ENCODE results near the gene HNRNPR. TPM values are rescaled to one million over a fixed set of nuclear protein-coding genes. Genes with fewer than 3 reads are reported as not detected.
"Not testable (repeated sequence)": the region's sequence is repeated elsewhere in the genome, so short reads cannot be mapped to it uniquely, and the experiment has no call there.

HNRNPR gene
- total RNA-seq, 1 experiment from 2014 or later = 162 TPM

DNA sequence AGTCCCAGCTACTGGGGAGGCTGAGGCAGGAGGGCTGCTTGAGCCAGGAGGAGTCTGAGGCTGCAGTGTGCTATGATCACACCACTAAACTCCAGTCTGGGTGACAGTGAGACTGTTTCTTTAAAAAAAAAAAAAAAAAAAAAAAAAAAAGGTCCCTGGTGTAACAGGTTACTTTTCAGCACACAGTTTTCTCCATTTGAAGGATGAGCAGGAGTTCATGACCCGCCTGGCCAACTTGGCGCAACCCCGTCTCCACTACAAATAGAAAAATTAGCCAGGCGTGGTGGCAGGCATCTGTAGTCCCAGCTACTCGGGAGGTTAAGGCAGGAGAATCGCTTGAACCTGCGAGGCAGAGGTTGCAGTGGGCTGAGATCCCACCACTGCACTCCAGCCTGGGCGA is 12.4 kb downstream of the HNRNPR start:
- no peak for DNase-seq (ENCODE audit: low spot score)

DNA sequence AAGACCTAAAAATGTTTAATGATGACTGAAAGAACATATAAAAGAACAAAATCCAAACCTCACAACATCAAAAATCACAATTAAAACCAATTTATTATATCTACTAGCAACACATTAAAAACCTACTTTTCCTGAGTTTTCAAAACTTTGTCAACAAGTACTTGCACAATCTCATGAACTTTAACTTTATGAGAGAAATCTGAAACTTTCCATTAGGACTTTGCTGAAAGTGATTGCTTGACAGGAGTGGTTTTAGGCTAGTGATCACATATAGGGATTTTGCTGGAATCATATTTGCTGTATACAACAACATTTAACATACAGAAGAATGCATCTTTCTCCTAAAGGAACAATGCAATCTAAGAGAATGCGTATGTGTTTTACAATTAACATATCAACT is 13.2 kb downstream of the HNRNPR start:
- no peak for DNase-seq (ENCODE audit: low spot score)

DNA sequence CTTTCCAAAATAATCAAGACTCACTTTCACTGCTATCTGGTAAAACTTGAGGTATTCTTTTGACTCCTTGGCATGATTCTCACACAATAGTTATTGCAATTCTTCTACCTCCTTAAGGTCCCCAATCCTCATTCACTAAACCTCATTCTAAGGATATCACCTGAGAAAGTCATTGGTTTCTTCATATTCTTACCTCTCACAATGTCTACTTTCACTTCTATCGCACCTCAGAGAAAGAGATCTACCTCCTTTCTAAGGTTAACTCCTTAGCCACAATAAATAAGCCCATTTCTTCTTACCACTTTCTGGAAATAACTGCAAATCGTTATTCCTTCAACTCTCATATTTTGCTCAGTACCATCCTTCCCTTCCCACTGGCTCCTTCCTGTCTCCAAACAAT is 18.7 kb downstream of the HNRNPR start:
- no peak for DNase-seq (ENCODE audit: low spot score)

DNA sequence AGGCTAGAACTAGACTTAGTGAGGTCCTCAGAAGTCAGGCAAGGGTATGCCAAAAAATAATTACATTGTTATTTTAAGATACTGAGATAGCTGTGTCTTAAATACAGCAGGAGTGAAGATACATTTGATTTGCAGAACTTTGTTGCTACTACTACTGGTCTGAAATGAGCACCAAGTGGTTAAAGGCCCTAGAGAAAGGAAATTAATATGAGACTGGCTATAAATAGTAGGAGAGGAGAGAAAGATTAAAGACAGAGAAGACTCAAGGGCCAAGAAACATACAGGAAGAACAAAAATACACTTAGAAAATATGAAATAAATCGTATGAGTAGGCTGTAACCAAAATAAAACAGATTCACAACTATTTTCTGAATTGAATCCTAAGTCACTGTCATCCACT is 21.3 kb downstream of the HNRNPR start:
- DNase-seq (ENCODE audit: low spot score) = no peak

DNA sequence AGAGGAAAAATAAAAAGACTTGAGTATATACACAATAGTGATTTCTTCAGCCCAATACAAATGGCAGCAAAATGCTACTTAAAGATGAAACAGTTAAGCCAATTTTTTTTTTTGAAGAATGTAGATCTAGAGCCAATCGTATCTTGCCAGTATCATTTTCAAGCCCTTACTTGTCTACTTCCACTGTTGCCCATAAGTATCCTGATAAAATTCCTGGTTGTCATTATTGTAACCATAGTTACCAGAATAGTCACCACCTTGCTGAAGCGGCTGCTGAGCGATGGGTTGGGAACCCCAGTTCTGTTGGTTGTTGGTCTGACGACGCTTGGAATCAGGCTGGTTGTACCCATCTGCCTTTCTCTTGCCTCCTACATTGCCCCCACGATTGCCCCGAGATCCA is 33.8 kb downstream of the HNRNPR start:
- not testable (repeated sequence) for DNase-seq (ENCODE audit: low spot score)

DNA sequence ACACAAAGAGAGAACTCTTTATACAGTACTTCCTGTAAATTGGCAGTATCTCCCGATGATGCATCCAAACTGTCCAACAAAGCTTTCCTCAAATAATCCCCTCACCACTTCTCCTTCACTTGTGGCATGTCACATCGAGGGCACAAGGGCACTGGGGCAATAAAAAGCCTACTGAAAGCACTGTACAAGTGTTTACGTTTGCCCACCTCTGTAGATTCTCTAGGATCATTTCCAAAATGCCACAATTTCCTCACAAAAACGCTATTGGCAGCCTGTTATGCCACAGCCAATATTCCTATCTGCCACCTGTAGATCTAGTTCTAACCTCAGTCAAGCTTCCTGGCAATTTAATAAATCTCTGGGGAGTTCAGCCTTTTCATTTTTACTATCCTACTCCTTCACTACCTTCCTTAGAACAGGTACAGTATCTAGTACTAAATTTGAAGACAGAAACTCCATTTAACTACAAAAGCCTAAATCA is 39.9 kb downstream of the HNRNPR start:
- no peak for DNase-seq (ENCODE audit: low spot score)

DNA sequence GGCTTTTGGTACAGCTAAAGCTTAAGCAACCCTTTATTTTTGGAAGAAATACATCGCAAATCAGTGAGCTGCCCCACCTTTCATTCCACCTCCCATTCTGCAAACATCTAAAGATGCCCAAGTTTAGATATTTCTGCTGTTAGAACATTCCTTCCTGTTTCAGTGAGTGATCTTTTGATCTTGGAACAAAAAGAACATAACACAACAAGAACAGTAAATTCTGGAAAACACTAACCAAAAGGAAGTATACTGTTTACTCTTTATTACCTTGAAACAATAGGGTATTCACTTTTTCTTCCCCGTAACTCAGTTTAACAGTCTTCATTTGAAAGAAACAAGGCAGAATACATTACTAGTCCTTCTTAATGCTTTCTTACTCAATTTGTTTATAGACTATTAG is 40.6 kb downstream of the HNRNPR start:
- DNase-seq (ENCODE audit: low spot score) = no peak

DNA sequence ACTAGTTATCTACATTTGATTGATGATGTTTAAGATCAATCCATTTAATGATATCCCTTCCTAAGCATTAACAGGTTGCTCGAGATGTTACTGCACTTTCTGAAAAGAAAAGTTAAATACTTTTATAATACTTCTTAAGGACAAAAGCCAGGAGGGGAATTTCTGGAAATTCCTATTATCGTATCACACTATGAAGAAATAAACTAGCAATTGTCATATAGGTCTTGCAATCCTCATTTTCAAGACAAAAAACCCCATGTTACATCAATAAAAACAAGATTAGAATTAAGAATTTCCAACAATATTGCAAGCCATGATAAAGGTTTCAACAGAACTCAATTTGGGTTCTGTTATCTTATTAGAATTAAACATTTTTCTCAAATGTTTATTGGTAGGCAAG is 47.2 kb downstream of the HNRNPR start:
- DNase-seq (ENCODE audit: low spot score) = no peak

DNA sequence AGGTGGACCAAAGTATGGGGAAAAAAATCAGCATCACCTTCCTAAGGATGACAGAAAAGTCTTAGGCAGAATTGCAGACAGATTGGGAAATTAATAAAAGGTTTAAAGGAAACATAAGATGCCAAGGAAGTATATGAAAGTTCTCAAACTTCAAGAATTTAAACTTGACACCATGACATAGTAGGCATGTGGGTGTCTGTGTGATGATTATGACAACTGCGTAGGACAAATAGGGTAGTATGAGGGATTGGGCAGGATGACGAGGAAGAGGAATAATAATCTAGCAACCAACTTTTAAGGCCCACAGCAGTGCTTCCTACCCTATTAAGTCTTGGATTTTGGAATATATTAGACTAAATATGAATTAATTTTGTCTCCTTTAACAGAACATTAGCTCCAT is 52.4 kb downstream of the HNRNPR start:
- DNase-seq (ENCODE audit: low spot score) = no peak

DNA sequence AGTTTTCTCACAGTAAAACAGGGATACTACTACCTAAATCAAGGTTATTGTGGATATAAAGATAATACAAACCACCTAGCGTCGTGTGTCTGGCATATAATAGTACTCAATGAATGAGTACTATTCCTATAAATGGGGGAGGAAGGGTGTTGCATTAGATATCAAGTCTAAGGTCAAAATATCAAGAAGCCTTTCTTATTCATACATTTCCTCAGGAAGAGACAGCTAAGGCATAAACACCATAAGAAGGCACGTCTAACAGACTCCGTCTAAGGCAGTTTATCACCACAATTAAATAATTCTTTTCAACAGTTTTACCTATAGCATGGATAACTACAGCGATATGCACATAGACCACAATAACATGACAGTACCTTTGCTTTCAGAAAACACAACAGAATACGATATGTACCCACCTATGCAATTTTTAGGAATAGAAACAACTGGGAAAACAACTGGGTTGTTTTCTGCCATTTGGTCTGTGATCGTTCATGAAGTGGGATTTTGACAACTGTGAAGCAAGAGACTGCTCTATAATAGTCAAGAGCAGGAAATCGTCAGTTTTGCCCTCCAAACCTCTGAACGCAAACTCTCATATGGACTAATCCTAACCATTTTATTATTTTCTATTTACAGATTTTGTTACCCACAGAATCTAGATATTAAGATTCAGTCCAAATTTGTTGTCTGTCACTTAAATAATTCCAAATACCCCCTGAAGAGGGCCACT is 53.1 kb downstream of the HNRNPR start:
- DNase-seq (ENCODE audit: low spot score) = no peak

DNA sequence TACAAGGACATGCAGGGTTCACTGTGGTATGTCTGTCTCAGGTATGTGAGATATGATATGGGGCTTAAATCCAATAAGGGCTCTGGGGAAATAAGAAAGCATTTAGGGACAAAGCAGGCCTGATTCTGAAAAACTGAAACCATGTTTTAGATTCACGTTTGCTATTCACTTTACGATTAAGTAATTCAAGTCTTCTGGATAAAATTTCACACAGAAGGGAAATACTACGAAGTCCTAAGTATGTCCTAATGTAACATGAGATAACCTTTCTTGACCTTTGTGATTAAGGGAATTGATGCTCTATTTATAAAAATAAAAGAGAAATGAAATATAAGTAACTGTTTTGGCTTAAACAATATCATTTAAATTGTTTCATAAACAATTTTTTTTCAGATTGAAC is 55.4 kb downstream of the HNRNPR start:
- DNase-seq (ENCODE audit: low spot score) = no peak

DNA sequence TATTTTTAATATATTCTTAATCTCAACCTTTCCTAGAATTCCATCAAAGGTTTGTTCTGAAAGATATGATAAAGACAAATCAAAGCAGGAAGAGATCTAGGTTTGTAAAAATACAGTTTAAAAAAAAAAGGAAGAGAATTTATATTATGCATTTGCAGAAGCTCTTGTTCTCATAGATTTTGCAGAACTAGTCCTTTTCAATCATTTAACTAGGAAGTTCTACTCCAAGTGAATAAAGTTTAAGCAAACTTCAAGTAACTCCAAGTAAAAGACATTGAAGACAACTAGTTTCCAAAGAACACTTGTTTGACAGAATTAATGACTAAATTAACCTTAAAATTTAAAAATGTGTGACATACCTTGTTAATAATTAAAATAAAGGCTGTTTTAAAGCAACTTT is 55.9 kb downstream of the HNRNPR start:
- no peak for DNase-seq (ENCODE audit: low spot score)

DNA sequence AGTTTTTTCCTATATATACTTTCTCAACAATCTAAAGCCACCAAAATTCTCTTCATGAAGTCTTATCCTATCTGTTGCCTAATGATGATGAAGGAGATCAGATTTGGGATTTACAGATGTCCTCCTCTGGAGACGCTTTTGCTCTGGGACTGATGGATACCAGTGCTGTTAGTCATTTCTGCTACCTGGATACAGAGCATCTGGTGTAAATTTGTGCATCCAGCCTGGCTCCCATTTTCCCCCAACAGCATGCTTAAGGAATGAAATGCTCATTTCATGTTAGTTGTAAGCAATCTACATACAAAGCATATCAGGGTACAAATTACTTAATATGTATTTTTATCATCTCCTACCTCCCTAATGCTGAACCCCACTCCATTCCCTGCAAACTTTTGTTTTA is 57.7 kb downstream of the HNRNPR start:
- DNase-seq (ENCODE audit: low spot score) = no peak

DNA sequence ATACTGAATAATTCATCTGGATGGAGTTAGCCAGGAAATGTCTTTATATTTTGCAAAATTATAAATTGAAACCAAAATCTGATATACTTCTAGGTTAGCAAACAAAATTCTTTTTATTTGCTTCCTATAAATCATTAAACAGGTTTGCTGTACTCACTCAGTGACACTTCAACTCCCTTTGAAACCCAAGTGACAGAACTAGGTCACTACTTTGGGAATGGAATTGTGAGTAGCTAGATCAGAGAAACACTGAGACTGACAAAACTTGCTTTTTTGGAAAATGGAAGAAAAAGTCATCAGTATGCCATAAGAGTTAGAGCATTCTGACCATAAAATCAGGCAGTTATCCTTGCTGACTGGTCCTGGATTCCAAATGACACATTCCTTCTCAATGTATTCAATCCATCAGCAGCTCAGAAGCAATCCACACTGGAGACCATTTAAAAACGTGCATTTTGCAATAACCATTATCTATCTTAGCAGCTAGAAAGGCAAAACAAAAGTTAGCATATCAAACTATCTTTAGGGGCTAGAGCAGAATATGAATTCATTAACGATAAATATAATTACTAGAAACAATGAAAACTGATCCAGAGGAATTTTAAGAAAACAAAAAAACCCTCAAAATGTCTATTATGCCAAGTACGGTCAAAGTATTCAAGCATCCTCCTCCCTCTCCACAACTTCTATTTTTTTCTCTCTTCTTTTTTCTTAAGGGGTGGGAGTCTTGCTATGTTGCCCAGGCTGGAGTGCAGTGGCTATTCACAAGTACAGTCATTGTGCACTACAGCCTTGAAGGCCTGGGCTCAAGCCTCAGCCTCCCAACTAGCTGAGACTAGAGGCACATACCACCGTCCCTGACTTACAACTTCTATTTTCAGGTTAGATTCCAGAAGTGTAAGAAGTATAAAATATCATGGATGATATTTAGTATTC is 60.1 kb downstream of the HNRNPR start:
- peak; percentile 19 for DNase-seq (ENCODE audit: low spot score)

DNA sequence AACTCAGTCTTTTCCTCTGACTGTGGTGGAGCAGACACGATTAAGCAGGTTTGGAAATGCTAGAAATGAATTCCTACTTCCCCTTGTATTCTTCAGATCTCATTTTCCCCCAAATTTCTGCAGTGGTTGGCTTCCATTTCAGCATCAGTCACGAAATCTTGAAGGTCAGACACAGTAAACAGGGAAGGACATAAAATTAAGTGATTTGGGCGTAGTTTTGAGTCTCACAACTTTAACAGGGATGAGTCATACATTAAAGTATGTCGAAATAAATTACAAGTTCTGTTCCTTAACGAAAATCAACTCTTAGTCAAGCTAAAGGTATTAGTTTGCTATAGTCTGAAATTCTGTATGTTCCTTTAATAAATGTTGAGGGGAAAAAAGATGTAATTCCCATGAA is 61.1 kb downstream of the HNRNPR start:
- peak; percentile 52 for DNase-seq (ENCODE audit: low spot score)

DNA sequence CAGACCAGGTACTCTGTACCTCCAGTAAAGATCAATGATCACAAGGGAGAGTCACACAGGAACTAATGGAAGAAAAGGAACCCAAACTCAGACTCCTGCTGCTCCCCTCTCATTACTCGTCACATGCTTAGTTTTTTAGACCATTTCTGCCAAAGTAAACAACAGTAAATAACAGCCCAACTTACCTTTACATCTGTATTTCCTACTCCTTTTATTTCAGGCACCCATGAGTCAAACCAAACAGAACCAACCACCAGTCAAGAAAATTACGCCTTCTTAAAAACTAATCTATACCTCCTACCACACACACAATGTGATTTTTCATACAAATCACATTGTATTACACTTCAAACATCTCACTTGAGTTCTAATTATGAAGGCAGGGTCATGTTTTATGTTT is 65.4 kb downstream of the HNRNPR start:
- DNase-seq (ENCODE audit: low spot score) = no peak

DNA sequence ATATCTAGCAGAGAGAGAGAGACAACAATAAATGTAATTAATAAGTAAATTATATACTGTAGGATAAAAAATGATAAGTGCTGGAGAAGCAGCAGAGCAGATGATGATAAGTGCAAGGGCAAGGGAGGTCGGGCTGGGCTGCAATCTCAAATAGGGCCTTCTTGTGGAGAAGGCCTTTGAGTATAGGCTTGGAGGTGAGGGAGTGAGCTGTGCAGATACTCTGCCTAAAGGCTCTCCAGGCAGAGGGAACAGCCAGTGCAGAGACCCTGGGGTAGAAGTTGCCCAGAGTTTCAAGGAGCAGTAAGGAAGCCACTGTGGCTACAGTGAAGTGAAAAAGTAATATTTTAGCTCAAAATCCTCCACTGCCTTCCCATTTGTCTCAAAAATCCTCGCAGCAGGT is 67.6 kb downstream of the HNRNPR start:
- no peak for DNase-seq (ENCODE audit: low spot score)

DNA sequence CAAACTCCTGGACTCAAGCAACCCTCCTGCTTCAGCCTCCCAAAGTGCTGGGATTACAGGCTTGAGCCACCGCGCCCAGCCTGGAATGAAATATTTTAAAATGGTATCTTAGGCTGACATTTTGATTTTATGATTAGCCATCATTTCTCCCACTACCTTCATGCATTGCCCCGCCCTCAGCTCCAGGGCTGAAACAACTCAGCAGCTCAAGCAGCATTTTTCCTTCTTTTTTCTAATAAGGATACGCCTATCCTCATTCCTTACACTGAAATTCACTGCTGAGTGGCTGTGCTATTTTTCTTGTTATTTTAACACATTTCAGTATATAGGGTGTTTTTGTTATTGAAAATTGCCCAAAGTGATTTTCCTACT is 70.0 kb downstream of the HNRNPR start:
- DNase-seq (ENCODE audit: low spot score) = no peak

DNA sequence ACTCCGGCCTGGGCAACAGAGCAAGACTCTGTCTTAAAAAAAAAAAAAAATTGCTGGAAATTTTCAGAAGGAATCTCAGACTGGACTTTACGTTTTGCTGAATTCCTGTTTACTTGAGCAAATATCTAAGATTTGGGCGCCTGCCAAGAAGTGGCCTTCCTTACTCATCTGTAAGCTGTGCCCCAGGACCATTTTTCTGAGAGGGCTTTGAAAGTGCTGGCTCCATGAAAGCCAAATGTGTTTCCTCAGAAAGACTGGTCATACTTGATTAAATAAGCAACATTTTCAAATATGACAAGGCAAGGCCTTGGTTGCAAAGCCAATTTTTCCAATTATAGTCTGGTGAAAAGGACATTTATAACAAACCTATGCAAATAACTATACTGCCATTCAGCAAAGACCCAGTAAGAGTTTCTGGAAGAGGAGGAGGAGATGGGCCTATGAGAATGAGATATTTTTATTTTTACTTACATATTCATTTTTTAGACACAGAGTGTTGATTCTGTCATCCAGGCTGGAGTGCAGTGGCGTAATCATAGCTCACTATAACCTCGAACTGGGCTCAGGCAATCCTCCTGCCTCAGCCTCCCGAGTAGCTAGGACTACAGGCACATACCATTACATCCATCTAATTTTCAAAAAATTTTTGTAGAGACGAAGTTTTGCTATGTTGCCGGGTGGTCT is 70.5 kb downstream of the HNRNPR start:
- DNase-seq (ENCODE audit: low spot score) = peak; percentile 58

DNA sequence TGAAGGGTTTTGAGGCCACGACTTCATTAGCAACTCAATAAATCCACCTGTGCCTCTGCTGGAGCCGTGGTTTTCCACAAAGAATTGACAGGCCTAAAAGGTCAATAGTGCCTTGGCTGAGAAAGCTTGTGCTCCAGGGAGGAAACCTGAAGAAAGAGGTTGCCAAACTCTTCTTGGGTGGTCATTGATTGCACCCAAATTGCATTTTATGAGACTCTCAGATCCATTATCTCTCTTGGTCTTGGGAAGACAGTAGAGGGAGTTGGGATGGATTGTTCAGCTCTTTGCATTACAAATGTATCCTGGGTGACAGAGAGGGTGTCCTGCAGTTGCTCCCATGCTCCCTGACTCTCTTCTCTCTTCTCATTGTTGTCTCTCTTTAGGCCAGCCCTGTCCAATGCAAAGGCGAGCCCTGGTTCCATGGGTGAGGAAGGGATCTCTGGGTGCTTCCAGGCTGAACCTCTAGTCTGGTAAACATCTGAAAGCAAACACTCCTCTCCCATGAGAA is 80.7 kb downstream of the HNRNPR start:
- DNase-seq (ENCODE audit: low spot score) = no peak

DNA sequence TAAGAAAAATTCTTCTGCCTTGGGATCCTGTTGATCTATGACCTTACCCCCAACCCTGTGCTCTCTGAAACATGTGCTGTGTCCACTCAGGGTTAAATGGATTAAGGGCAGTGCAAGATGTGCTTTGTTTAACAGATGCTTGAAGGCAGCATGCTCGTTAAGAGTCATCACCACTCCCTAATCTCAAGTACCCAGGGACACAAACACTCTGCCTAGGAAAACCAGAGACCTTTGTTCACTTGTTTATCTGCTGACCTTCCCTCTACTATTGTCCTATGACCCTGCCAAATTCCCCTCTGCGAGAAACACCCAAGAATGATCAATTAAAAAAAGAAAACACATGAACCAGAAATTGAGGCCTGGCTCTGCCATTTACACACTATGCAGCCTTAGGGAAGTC is 86.0 kb downstream of the HNRNPR start:
- DNase-seq (ENCODE audit: low spot score) = not testable (repeated sequence)

DNA sequence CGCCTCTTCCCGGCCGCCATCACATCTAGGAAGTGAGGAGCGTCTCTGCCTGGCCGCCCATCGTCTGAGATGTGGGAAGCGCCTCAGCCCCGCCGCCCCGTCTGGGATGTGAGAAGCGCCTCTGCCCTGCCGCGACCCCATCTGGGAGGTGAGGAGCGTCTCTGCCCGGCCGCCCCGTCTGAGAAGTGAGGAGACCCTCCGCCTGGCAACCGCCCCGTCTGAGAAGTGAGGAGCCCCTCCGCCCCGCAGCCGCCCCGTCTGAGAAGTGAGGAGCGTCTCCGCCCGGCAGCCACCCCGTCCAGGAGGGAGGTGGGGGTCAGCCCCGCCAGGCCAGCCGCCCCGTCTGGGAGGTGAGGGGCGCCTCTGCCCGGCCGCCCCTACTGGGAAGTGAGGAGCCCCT is 86.7 kb downstream of the HNRNPR start:
- DNase-seq (ENCODE audit: low spot score) = not testable (repeated sequence)
